ELR (cell line): ENCODE measurements around the gene C14orf180.
A peak's percentile ranks its signal among the peaks of the same experiment; 100 is the strongest.
"Not testable (repeated sequence)": the region's sequence is repeated elsewhere in the genome, so short reads cannot be mapped to it uniquely, and the experiment has no call there.

Experiments
- DNase-seq: peaks from one replicate; pipeline ENCODE4 v3.0.0-alpha.2; 2015; ENCODE audit warnings: low read depth

The C14orf180 gene

GRCh38 chr14:104614126-104614812, 34.7 kb downstream of the C14orf180 start:
- DNase-seq: no peak

GRCh38 chr14:104624939-104625338, 45.4 kb downstream of the C14orf180 start:
- DNase-seq: no peak

- DNase-seq: no peak
These were observed 53.2 kb downstream of the C14orf180 start for GRCh38 chr14:104632781-104633180.

- DNase-seq: no peak
These were observed 53.9 kb downstream of the C14orf180 start for GRCh38 chr14:104633276-104634137.

- no peak for DNase-seq
These were observed 54.7 kb downstream of the C14orf180 start for GRCh38 chr14:104634138-104634760.

- DNase-seq: no peak
These were observed 55.5 kb downstream of the C14orf180 start for GRCh38 chr14:104634886-104635570.

GRCh38 chr14:104635717-104636116, 56.2 kb downstream of the C14orf180 start:
- DNase-seq: no peak

GRCh38 chr14:104636131-104636530, 56.6 kb downstream of the C14orf180 start:
- no peak for DNase-seq

GRCh38 chr14:104636846-104637545, 57.4 kb downstream of the C14orf180 start:
- not testable (repeated sequence) for DNase-seq

- DNase-seq: peak; percentile 39
These were observed 58.0 kb downstream of the C14orf180 start for GRCh38 chr14:104637546-104638003.

- DNase-seq: no peak
These were observed 58.6 kb downstream of the C14orf180 start for GRCh38 chr14:104638190-104638589.

- no peak for DNase-seq
These were observed 59.4 kb downstream of the C14orf180 start for GRCh38 chr14:104638927-104639450.

- DNase-seq: no peak
These were observed 59.9 kb downstream of the C14orf180 start for GRCh38 chr14:104639471-104639870.
